Measurements from ENCODE around the gene ADRA2C.

ADRA2C gene

GRCh38 chr4:3732076-3733028 lies 33.8 kb upstream of the ADRA2C start:
- no peak for DNase-seq (ENCODE audit: low read depth in 1 of 2, low spot score in 1 of 2)

- no peak for DNase-seq (ENCODE audit: low read depth in 1 of 2, low spot score in 1 of 2)
Observed at GRCh38 chr4:3733195-3733594, 33.0 kb upstream of the ADRA2C start.

DNA sequence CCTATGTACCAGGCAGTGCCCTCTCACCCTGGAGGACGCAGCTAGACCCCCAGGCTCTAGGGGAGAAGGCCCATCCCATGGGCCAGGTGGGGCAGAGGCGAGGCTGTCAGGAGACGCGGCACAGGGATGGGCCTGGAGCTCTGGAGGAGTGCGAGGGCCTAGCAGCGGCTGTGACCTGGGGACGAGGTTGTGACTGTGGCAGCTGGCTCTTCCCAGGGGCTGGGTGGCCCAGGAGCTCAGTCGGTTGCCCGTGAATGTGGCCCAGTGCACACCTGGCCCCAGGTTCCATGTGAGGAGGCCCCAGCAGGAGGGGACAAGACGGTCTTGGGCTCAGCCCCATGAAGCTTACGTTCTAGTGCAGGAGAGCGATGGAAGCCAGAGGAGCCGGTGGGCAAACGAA lies 31.0 kb upstream of the ADRA2C start:
- DNase-seq (ENCODE audit: low read depth in 1 of 2, low spot score in 1 of 2) = no peak

- no peak for DNase-seq (ENCODE audit: low read depth in 1 of 2, low spot score in 1 of 2)
Observed at GRCh38 chr4:3736290-3736689, 29.9 kb upstream of the ADRA2C start.

DNA sequence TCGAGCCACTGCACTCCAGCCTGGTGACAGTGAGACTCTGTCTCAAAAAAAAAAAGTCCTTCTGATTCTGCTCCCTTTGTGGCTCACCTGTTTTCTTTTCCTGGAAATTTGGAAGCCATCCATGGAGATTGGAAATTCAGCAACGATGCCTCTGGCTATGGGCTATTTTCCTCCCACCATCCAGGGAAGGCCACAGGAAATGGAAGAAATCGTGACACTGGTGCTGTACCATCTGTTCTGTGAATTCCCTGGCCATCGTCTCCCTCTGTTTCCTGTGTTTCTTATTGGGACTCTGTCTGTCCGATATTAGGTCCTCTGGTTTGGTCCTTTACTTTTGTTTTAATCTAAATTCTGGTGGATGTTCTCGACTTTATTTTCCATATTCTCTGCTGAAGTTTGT lies 29.4 kb upstream of the ADRA2C start:
- DNase-seq (ENCODE audit: low read depth in 1 of 2, low spot score in 1 of 2) = no peak

DNA sequence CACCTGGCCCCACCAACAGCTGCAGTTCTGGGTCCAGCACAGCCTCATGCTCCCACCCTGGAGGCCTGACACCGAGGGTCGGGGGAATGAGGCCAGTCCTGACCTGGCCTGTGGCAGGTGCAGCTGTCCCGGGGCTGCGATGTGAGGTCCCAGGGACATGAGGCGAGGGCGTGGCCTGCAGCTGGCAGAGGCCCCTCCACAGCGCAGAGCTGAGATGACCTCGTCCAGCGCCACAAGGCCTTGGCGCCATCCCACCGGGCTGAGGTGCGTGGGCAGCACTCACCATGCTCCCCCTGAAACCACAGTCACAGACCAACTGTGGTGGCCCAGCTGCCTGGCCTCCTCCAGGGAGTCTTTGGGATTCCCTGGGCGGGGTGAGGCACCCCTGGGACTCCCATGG lies 26.6 kb upstream of the ADRA2C start:
- no peak for DNase-seq (ENCODE audit: low read depth in 1 of 2, low spot score in 1 of 2)

DNA sequence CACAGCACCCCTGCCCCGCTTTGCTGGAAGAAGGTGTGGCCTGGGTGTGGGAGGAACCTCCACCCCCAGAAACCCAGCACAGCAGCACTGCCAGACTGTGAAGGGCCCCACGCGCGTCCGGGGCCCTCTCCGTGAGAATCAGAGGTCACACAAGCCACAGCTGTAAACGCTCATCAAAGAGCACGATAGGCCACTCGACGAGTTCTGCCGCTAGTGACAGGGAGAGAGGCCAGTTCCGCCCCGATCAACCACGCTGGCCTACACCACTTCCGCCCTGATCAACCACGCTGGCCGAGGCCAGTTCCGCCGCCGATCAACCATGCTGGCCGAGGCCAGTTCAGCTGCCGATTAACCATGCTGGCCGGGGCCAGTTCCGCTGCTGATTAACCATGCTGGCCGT lies 25.9 kb upstream of the ADRA2C start:
- DNase-seq (ENCODE audit: low read depth in 1 of 2, low spot score in 1 of 2) = no peak

DNA sequence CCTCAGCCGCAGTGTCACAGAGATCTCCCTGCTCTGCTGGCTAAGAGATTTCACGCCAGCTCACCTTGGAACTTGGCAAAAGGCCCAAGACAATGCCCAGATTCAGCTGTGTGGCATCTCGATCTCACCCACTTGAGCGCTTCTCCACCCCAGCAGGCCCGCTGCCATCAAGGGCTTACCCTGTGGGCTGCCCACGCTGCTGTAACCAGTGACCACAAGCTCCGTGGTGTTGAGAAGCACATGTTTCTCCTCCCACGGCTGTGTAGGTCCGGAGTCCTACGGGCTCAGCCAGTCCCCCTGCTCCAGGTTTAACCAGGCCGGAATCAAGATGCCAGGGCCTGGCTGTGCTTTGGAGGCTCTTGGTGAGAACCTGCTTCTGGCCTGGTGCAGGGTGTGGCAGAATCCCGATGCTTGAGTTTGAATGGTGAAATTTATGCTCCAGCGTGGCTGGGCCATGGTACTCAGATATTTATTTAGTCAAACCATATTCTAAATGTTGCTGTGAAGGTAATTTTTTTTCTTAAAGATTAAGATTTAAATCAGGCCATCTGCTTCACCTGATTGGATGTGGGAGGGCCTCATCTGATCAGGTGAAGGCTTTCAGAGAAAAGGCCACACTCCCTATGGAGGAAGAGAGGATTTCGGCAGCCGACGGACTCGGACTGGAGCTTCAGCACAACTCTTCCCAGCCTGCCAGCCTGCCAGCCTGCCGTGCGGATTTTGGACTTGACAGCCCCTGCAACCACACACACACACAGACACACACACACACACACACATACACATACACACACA lies 24.8 kb upstream of the ADRA2C start:
- DNase-seq (ENCODE audit: low read depth in 1 of 2, low spot score in 1 of 2) = no peak

GRCh38 chr4:3742610-3743009 lies 23.6 kb upstream of the ADRA2C start:
- DNase-seq (ENCODE audit: low read depth in 1 of 2, low spot score in 1 of 2) = no peak

- no peak for DNase-seq (ENCODE audit: low read depth in 1 of 2, low spot score in 1 of 2)
Observed at GRCh38 chr4:3744232-3744631, 22.0 kb upstream of the ADRA2C start.

DNA sequence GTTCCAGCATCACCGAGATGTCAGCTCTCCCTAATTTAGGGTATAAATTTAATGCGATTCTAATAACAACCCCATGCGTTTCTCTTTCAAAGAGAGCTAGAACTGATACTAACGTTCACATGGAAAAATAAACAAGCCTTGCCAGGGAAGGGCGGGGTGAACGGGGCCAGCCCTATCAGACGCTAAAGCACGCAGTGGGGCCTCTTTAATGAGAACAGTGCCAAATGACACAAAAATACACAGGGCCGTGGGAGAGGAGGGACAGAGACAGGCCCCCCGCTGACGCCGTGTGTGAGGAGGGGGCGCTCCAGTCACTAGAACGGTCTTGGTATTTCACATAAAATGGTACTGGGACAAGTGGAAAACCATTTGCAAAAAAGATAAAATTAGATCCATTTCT lies 21.3 kb upstream of the ADRA2C start:
- no peak for DNase-seq (ENCODE audit: low read depth in 1 of 2, low spot score in 1 of 2)

DNA sequence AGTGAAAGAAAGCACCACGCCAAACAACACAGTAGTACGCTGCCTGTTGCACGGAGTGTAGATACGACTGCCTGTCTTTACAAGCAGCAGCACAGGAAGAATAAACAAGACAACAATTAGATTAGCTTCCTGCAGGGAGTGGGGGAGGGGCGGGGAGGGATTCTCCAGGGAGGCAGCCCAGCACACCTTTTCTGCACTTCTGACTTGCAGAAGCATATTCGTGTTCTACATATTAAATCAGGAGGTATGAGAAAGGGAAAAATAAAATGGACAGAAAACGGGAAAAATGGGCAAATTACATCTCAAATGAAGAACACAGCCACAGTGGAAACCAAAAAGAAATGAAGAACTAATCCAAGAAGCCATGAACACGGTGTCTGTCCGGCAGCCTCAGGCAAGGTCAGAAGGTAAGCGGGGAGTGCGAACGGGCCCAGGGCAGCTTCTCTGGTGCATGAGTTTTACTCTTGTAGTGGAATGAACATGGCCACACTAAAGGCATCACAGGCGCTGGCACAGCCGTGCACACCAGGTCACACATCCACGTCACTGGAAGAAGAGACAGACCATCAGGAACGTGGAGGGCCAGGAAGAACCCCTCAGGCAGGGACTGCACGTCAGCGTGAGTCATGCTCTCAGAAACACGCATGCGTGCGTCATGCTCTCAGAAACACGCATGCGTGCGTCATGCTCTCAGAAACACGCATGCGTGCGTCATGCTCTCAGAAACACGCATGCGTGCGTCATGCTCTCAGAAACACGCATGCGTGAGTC lies 20.1 kb upstream of the ADRA2C start:
- no peak for DNase-seq (ENCODE audit: low read depth in 1 of 2, low spot score in 1 of 2)

GRCh38 chr4:3746701-3747580 lies 19.2 kb upstream of the ADRA2C start:
- no peak for DNase-seq (ENCODE audit: low read depth in 1 of 2, low spot score in 1 of 2)

DNA sequence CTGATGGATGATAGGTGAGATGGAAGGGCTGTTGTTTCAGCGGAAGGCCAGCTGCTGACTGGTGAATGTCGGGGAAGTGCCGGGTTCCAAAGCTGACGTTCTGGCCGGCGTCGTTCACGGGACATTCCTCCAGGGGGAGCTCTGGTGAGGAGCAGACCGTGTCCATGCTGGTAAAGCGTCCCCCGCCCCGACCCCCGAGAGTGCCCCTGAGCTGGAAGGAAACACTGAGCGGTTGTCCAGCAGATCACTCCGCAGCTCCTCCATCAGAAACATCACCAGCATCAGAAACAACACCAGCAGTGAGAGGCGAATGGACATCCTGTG lies 18.6 kb upstream of the ADRA2C start:
- no peak for DNase-seq (ENCODE audit: low read depth in 1 of 2, low spot score in 1 of 2)

GRCh38 chr4:3748136-3748898 lies 17.9 kb upstream of the ADRA2C start:
- no peak for DNase-seq (ENCODE audit: low read depth in 1 of 2, low spot score in 1 of 2)

- no peak for DNase-seq (ENCODE audit: low read depth in 1 of 2, low spot score in 1 of 2)
Observed at GRCh38 chr4:3749081-3749480, 17.1 kb upstream of the ADRA2C start.

GRCh38 chr4:3750334-3750733 lies 15.9 kb upstream of the ADRA2C start:
- DNase-seq (ENCODE audit: low read depth in 1 of 2, low spot score in 1 of 2) = no peak

DNA sequence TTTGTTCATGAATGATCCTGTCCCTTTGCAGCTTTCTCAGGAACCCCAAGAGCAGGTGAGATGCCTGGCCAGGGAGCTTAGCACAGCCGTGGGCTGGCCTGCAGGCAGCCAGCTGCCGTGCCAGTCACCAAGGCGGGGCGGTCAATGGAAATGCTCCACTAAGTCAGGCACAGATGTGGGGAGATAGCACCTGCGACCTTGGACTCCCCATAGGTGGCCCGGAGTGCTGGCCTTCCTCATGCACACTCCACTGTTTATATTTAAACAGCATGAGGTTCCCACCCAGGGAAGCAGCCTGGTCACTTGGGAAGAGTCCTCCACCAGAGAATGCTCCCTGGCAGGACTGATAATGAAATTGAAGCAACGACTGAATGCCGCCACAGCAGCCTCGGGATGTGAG lies 14.2 kb upstream of the ADRA2C start:
- DNase-seq (ENCODE audit: low read depth in 1 of 2, low spot score in 1 of 2) = no peak

DNA sequence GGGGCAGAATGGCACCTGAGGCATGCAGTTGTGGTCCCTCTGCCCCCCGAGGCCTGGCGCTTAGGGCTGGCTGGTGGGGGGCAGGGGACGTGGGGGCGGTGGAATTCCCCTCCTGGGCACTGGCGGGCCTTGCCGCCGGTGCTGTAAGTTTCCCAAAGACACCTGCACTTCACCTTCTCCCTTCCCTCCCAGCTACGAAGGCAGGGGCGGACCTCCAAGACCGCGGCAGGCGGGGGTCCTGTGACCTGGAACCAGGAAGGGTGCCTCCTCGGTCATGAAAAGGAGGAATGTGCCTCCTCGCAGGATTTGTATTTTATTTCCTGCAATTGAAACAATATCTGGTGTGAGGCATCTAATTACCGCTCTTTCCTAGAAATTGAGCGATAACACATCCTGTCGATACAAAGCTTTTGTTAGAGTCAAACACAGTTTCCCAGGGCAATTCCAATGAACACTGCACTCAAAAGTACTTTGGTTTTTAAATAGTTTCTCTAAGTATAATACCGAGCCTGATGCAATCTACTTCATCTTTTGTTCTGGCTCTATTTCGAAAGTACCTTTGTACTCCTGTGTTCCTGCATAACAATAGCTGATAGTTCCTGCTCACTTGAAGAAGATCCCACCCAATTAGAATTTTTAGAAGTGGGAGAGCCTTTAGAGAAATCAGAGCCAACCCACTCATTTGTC lies 12.3 kb upstream of the ADRA2C start:
- no peak for DNase-seq (ENCODE audit: low read depth in 1 of 2, low spot score in 1 of 2)
